Neural progenitor cell (in vitro differentiated cells): ENCODE measurements around the gene MEF2D. TPM values are rescaled to one million over a fixed set of nuclear protein-coding genes. Genes with fewer than 3 reads are reported as not detected.
A peak's percentile ranks its signal among the peaks of the same experiment; 100 is the strongest.

Experiments used
- DNase-seq: peaks from one replicate; pipeline ENCODE4 v3.0.0-alpha.2; 2016; ENCODE audit warnings: low spot score
- H2AFZ ChIP-seq: fragments of 200-600 bp; sonication (generic); replicated peaks from 2 replicates; pipeline ENCODE4 v1.6.1; 2016; ENCODE audit warnings: antibody characterized with exemption
- H3F3A ChIP-seq: fragments of 200-600 bp; sonication (generic); 2 replicates; pipeline ENCODE4 v1.6.1; 2016; ENCODE audit warnings: antibody characterized with exemption, low read depth
- H3K27ac ChIP-seq: fragments of 200-600 bp; sonication (generic); 2 replicates; pipeline ENCODE4 v1.5.1; 2016; ENCODE audit warnings: mild to moderate bottlenecking
- H3K27me3 ChIP-seq: fragments of 200-600 bp; sonication (generic); 2 replicates; pipeline ENCODE4 v1.6.1; 2016; ENCODE audit warnings: mild to moderate bottlenecking, moderate library complexity
- H3K36me3 ChIP-seq: fragments of 200-600 bp; sonication (generic); 2 replicates; pipeline ENCODE4 v1.5.1; 2016
- H3K4me1 ChIP-seq: fragments of 200-600 bp; sonication (generic); 2 replicates; pipeline ENCODE4 v1.6.1; 2016; ENCODE audit warnings: mixed run types
- H3K4me2 ChIP-seq: fragments of 200-600 bp; sonication (generic); 2 replicates; pipeline ENCODE4 v1.6.1; 2016
- H3K4me3 ChIP-seq: fragments of 200-600 bp; sonication (generic); 2 replicates; pipeline ENCODE4 v1.5.1; 2016
- H3K79me2 ChIP-seq: fragments of 200-600 bp; sonication (generic); 2 replicates; pipeline ENCODE4 v1.6.1; 2016; ENCODE audit warnings: low read depth
- H3K9ac ChIP-seq: fragments of 200-600 bp; sonication (generic); 2 replicates; pipeline ENCODE4 v1.6.1; 2016
- H3K9me3 ChIP-seq: fragments of 200-600 bp; sonication (generic); 2 replicates; pipeline ENCODE4 v1.5.1; 2016; ENCODE audit warnings: low read depth
- H4K20me1 ChIP-seq: fragments of 200-600 bp; sonication (generic); 2 replicates; pipeline ENCODE4 v1.6.1; 2016; ENCODE audit warnings: low read depth
- H3K27ac Mint-ChIP-seq: 3 replicates; pipeline ENCODE4 v1.8.0; 2021; ENCODE audit warnings: mixed read lengths
- H3K27me3 Mint-ChIP-seq: 2 replicates; pipeline ENCODE4 v1.8.0; 2022; ENCODE audit warnings: low read depth, mild to moderate bottlenecking, inconsistent platforms, moderate library complexity, mixed read lengths; ENCODE audit not compliant: insufficient read depth
- H3K36me3 Mint-ChIP-seq: 3 replicates; pipeline ENCODE4 v1.8.0; 2021; ENCODE audit warnings: mixed read lengths
- H3K4me1 Mint-ChIP-seq: 3 replicates; pipeline ENCODE4 v1.8.0; 2021; ENCODE audit warnings: mixed read lengths
- H3K4me3 Mint-ChIP-seq: 3 replicates; pipeline ENCODE4 v1.8.0; 2021; ENCODE audit warnings: mild to moderate bottlenecking, moderate library complexity, mixed read lengths
- H3K9me3 Mint-ChIP-seq: 3 replicates; pipeline ENCODE4 v1.8.0; 2020; ENCODE audit warnings: mixed read lengths
- EZH2 ChIP-seq: fragments of 200-600 bp; sonication (generic); IDR thresholded peaks from 2 replicates; pipeline ENCODE4 v1.6.1; 2017; ENCODE audit warnings: antibody characterized with exemption, mild to moderate bottlenecking, moderate library complexity
- EZH2phosphoT487 ChIP-seq: fragments of 200-600 bp; sonication (generic); IDR thresholded peaks from 2 replicates; pipeline ENCODE4 v1.6.1; 2017; ENCODE audit warnings: antibody characterized with exemption
- total RNA-seq: library from RNA; depleted of rRNA; stranded (reverse); fragments of >200 nt; gene quantifications from 2 replicates; pipeline ENCODE4 v1.2.3, GENCODE V29; 2015; ENCODE audit warnings: low replicate concordance
- TF ChIP-seq, protein P1 (sequence below): fragments of 200-600 bp; sonication (generic); IDR thresholded peaks from 2 replicates; pipeline ENCODE4 v1.5.1; 2017; ENCODE audit warnings: antibody characterized with exemption, mild to moderate bottlenecking

MEF2D gene
- total RNA-seq, 1 donor from 2014 or later = 1.8 TPM

DNA sequence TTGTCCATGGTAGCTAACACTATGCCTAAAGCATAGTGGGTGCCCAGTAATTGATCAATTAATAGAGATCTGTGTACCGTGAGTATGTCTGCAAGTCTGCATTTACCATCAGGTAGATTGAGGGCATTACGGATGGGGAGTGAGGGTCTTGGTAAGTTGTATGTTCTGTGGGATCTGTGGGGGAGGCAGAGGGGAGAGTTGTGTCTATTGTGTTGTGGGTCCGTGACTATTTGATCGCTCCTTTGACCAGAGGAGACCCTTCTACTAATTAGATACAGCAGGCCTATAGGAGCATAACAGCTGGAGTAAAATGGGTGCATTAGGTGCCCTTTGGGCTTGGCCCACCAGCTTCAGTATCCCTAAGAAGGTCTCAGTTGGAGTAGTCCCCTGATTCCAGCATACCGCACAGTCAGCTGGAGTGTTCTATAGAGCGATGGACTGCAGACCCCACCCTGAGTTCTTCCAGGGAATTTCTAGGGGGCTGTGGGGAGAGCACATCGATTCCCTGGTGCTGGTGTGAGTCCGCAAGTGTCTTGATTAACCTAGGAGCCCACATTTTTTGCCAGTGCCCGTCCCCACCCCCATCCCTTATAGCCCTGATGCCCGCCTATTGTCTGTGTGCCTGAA is 75.7 kb downstream of the MEF2D start:
- no peak overlapping the region for H2AFZ ChIP-seq
- Mint-ChIP-seq H3K4me3 (no peak overlapping the region), H3K27me3 (peaks cover 92% of the 10 kb centered on the region), H3K9me3 (peaks cover 2% of the 10 kb centered on the region), H3K36me3 (no peaks in the 10 kb centered on the region), H3K27ac (no peak overlapping the region), H3K4me1 (peaks cover 16% of the 10 kb centered on the region)
- H3K4me1 ChIP-seq = peaks cover 9% of the 10 kb centered on the region
- peaks cover 55% of the 10 kb centered on the region for H4K20me1 ChIP-seq
- TF ChIP-seq, protein P1, sequence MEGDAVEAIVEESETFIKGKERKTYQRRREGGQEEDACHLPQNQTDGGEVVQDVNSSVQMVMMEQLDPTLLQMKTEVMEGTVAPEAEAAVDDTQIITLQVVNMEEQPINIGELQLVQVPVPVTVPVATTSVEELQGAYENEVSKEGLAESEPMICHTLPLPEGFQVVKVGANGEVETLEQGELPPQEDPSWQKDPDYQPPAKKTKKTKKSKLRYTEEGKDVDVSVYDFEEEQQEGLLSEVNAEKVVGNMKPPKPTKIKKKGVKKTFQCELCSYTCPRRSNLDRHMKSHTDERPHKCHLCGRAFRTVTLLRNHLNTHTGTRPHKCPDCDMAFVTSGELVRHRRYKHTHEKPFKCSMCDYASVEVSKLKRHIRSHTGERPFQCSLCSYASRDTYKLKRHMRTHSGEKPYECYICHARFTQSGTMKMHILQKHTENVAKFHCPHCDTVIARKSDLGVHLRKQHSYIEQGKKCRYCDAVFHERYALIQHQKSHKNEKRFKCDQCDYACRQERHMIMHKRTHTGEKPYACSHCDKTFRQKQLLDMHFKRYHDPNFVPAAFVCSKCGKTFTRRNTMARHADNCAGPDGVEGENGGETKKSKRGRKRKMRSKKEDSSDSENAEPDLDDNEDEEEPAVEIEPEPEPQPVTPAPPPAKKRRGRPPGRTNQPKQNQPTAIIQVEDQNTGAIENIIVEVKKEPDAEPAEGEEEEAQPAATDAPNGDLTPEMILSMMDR = no peak
- TF ChIP-seq EZH2 = no peak
- TF ChIP-seq EZH2phosphoT487 = no peak
- peaks cover 100% of the 10 kb centered on the region for H3K27me3 ChIP-seq
- H3F3A ChIP-seq = peaks cover 11% of the 10 kb centered on the region
- no peaks in the 10 kb centered on the region for H3K36me3 ChIP-seq
- no peaks in the 10 kb centered on the region for H3K9me3 ChIP-seq
- H3K79me2 ChIP-seq = no peaks in the 10 kb centered on the region
- H3K4me3 ChIP-seq = no peak overlapping the region
- no peak overlapping the region for H3K4me2 ChIP-seq
- no peak overlapping the region for H3K9ac ChIP-seq
- no peak overlapping the region for H3K27ac ChIP-seq
- DNase-seq = no peak

DNA sequence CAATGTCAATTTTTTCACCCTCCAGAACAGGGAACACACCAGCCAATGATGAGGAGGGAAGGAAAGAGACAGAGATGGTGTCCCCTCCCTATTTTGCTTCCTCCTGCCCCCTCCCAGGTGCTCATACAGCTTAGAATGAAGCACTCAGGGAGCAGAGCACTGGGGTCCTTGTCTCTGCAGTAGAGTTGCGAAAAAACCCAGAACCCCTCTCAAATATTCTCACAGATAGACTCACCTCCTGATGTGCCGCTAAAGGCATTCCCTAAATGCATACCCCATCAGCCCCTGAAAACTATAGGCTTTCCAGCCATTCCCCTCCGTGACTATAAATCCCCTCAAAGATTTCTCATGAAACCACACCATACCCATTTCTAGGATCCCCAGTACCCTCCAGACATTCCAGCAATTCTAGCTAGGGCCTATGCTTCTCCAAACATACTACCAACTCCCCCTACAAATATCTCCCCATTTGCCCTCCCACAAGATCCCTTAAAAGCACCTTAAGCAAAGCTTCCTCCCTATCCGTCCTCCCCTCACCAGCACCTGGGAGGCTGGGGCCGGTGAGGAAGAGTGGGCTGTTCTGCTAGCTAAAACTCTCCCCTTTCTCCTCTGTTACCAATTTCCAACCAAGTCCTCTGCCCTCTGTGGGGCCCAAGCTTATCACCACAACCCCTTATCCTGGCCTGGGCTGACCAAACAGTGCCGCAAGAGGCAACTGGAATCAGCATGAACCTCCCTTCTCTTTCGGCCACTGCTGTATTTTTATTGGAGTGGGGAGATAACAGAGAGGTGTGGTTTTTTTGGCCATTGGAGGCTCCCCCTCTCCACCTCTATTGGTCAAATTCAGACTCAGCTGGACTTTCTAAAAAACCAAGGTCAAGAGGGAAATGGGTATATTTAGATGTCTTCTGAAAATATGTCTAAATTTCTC is 76.9 kb downstream of the MEF2D start:
- Histone ChIP-seq H3K4me3 (no peak overlapping the region), H3K9me3 (no peaks in the 10 kb centered on the region), H3K4me1 (peaks cover 4% of the 10 kb centered on the region), H3K4me2 (no peak overlapping the region), H4K20me1 (peaks cover 55% of the 10 kb centered on the region), H3K27ac (no peak overlapping the region), H3F3A (peaks cover 11% of the 10 kb centered on the region), H3K27me3 (peaks cover 100% of the 10 kb centered on the region), H3K9ac (no peak overlapping the region), H3K79me2 (no peaks in the 10 kb centered on the region), H2AFZ (no peak overlapping the region), H3K36me3 (no peaks in the 10 kb centered on the region)
- Mint-ChIP-seq H3K4me1 (peaks cover 14% of the 10 kb centered on the region), H3K9me3 (peaks cover 5% of the 10 kb centered on the region), H3K4me3 (peak overlapping the region; percentile 20), H3K36me3 (no peaks in the 10 kb centered on the region), H3K27ac (no peak overlapping the region), H3K27me3 (peaks cover 92% of the 10 kb centered on the region)
- TF ChIP-seq EZH2 (peak; percentile 51), EZH2phosphoT487 (peak; percentile 46)
- TF ChIP-seq, protein P1 = no peak
- no peak for DNase-seq

DNA sequence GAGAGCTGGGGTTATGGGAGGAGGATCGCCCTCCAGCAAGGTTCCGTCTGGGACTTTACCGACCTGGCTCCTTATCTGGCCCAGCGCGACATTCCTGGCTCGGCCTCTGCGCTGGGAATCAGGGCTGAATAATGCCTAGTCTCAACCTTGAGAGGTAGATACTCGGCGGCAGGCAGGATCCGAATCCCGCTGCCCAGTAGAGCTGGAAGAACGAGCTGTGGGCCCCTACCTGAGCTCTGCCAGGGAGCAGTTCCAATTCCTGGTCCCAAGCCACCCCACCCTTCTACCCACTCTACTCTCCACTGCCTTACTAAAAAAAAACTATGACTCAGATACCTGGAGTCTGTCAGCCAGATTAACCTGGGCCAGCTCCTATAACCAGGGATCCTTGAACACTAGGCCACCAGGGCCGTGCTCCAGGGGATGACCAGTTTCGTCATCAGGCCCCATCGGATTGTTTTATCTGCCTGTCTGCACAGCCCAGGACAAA is 77.9 kb downstream of the MEF2D start:
- H3K27me3 Mint-ChIP-seq = peaks cover 93% of the 10 kb centered on the region
- no peaks in the 10 kb centered on the region for H3K36me3 Mint-ChIP-seq
- no peaks in the 10 kb centered on the region for H3K79me2 ChIP-seq
- TF ChIP-seq EZH2phosphoT487 (no peak), EZH2 (peak; percentile 4)
- TF ChIP-seq, protein P1 = no peak
- no peak overlapping the region for H3K4me3 Mint-ChIP-seq
- peaks cover 4% of the 10 kb centered on the region for H3K4me1 ChIP-seq
- H3F3A ChIP-seq = peaks cover 11% of the 10 kb centered on the region
- no peak overlapping the region for H3K9ac ChIP-seq
- H3K4me2 ChIP-seq = no peak overlapping the region
- no peaks in the 10 kb centered on the region for H3K9me3 ChIP-seq
- no peak overlapping the region for H3K27ac ChIP-seq
- peaks cover 100% of the 10 kb centered on the region for H3K27me3 ChIP-seq
- no peaks in the 10 kb centered on the region for H3K36me3 ChIP-seq
- no peak overlapping the region for H3K27ac Mint-ChIP-seq
- H3K4me3 ChIP-seq = no peak overlapping the region
- peaks cover 54% of the 10 kb centered on the region for H4K20me1 ChIP-seq
- DNase-seq = no peak
- H2AFZ ChIP-seq = no peak overlapping the region
- peaks cover 12% of the 10 kb centered on the region for H3K4me1 Mint-ChIP-seq
- H3K9me3 Mint-ChIP-seq = peaks cover 5% of the 10 kb centered on the region
